ENCODE results near the gene ADGRF4.

DNA sequence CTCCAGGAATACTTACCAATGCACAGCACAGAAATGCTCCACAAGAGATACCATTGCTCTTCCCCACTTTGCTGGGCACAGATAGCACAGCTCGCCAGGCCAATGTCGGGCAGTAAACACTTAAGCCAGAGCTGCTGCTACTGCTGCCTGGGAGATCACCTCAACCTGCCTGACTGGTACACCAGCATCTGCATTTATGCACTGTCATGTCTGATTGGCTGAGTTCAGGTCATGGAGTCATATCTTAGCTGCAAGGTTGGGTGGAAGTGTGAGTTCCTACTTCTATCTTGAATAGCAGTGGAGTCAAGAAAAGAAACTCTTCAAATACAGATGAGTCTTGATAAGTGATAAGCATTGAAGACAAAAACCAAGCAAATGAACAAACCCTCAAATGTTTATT is 10.9 kb upstream of the ADGRF4 start:
- TF ChIP-seq, protein P1, sequence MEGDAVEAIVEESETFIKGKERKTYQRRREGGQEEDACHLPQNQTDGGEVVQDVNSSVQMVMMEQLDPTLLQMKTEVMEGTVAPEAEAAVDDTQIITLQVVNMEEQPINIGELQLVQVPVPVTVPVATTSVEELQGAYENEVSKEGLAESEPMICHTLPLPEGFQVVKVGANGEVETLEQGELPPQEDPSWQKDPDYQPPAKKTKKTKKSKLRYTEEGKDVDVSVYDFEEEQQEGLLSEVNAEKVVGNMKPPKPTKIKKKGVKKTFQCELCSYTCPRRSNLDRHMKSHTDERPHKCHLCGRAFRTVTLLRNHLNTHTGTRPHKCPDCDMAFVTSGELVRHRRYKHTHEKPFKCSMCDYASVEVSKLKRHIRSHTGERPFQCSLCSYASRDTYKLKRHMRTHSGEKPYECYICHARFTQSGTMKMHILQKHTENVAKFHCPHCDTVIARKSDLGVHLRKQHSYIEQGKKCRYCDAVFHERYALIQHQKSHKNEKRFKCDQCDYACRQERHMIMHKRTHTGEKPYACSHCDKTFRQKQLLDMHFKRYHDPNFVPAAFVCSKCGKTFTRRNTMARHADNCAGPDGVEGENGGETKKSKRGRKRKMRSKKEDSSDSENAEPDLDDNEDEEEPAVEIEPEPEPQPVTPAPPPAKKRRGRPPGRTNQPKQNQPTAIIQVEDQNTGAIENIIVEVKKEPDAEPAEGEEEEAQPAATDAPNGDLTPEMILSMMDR (IDR thresholded peaks at IDR 0.05; ENCODE audit: borderline replicate concordance, extremely low read depth, low read length, poor library complexity, severe bottlenecking), result no peak
- TF ChIP-seq EZH2 (IDR thresholded peaks at IDR 0.05; ENCODE audit: borderline replicate concordance, low read depth, low read length, severe bottlenecking), result no peak
